K562 (cell line): Measurements from ENCODE around the gene TEX14. TPM values are rescaled to one million over a fixed set of nuclear protein-coding genes. Genes with fewer than 3 reads are reported as not detected.
A peak's percentile ranks its signal among the peaks of the same experiment; 100 is the strongest.

Experiments
- ARNT ChIP-seq, 2 experiments: fragments of 450-650 bp; IDR thresholded peaks; 2 replicates each; pipeline ENCODE4 v1.6.1; 2016; ENCODE audit warnings: mild to moderate bottlenecking in 1 of 2
- BRD9 ChIP-seq: fragments of 450-650 bp; IDR thresholded peaks from 2 replicates; pipeline ENCODE4 v1.6.1; 2018; ENCODE audit warnings: low read depth; ENCODE audit not compliant: partially characterized antibody
- CREM ChIP-seq: IDR thresholded peaks from 2 replicates; pipeline ENCODE4 v1.6.1; 2014; ENCODE audit warnings: antibody characterized with exemption, low read depth
- CTBP1 ChIP-seq: fragments of 450-650 bp; IDR thresholded peaks from 2 replicates; pipeline ENCODE4 v1.6.1; 2016; ENCODE audit warnings: borderline replicate concordance
- DPF2 ChIP-seq: fragments of 450-650 bp; IDR thresholded peaks from 2 replicates; pipeline ENCODE4 v1.6.1; 2016
- ESRRB ChIP-seq: fragments of 250-450 bp; sonication (Bioruptor Pico); IDR thresholded peaks from 2 replicates; pipeline ENCODE4 v1.5.0; 2020; ENCODE audit warnings: mild to moderate bottlenecking, moderate library complexity, borderline replicate concordance
- RBM14 ChIP-seq: fragments of 200-400 bp; formaldehyde crosslinking; IDR thresholded peaks from 2 replicates; pipeline ENCODE4 v1.6.1; 2018; ENCODE audit warnings: low read depth, mild to moderate bottlenecking, low read length, moderate library complexity, borderline replicate concordance; ENCODE audit not compliant: insufficient read depth
- SAP30 ChIP-seq: fragments of 200-600 bp; sonication (generic); IDR thresholded peaks from 2 replicates; pipeline ENCODE4 v1.6.1; 2012; ENCODE audit warnings: borderline replicate concordance, low read depth, mild to moderate bottlenecking, moderate library complexity, low read length, control low read depth, inconsistent platforms; ENCODE audit not compliant: insufficient read depth, poor library complexity, severe bottlenecking
- SMARCA5 ChIP-seq: fragments of 450-650 bp; IDR thresholded peaks from 2 replicates; pipeline ENCODE4 v1.6.1; 2016
- SP2 ChIP-seq: IDR thresholded peaks from 2 replicates; pipeline ENCODE4 v1.6.1; 2011; ENCODE audit warnings: mild to moderate bottlenecking, low read depth, low read length, moderate library complexity; ENCODE audit not compliant: poor library complexity, severe bottlenecking; ENCODE audit errors: extremely low read depth
- XRCC5 ChIP-seq: fragments of 200-400 bp; formaldehyde crosslinking; IDR thresholded peaks from 2 replicates; pipeline ENCODE4 v1.6.1; 2017; ENCODE audit warnings: low read depth, mild to moderate bottlenecking, low read length
- ZFP36 ChIP-seq: fragments of 150-350 bp; IDR thresholded peaks from 2 replicates; pipeline ENCODE4 v1.6.1; 2018; ENCODE audit warnings: low read length, low read depth; ENCODE audit not compliant: partially characterized antibody
- ZNF143 ChIP-seq: sonication (generic); formaldehyde crosslinking; IDR thresholded peaks from 2 replicates; pipeline ENCODE4 v1.9.0; 2022; ENCODE audit warnings: mild to moderate bottlenecking, missing genetic modification reagents
- ZNF174 ChIP-seq: fragments of 250-450 bp; sonication (Bioruptor Pico); IDR thresholded peaks from 2 replicates; pipeline ENCODE4 v1.4.0; 2020; ENCODE audit warnings: mild to moderate bottlenecking
- ZNF217 ChIP-seq: sonication (generic); formaldehyde crosslinking; IDR thresholded peaks from 2 replicates; pipeline ENCODE4 v1.8.0; 2022; ENCODE audit warnings: mild to moderate bottlenecking, missing genetic modification reagents
- ZNF75A ChIP-seq: fragments of 450-650 bp; formaldehyde crosslinking; IDR thresholded peaks from 2 replicates; pipeline ENCODE4 v1.4.0; 2020; ENCODE audit warnings: mild to moderate bottlenecking
- polyA plus RNA-seq, 8 experiments: library from polyadenylated mRNA; depleted of rRNA in 4 of 8; stranded (reverse) in 5 of 8; unstranded in 3 of 8; fragments of >200 nt; fragmentation: Nextera tagmentation in 2 of 8; fragmentation: Illumina TruSeq in 1 of 8; extraction: Ambion mirVana in 2 of 8; extraction: Trizol in 1 of 8; gene quantifications; 2 replicates each; pipeline versions ENCODE4 v1.2.1 to v1.2.3, GENCODE V29; 2011 to 2014; ENCODE audit warnings: inconsistent platforms in 1 of 8, missing spikeins in 1 of 8
- total RNA-seq, 7 experiments: library from RNA; depleted of rRNA in 6 of 7; stranded (reverse); fragments of >200 nt in 6 of 7; fragmentation: Illumina TruSeq in 2 of 7; extraction: Trizol in 2 of 7; gene quantifications; 2 replicates each; pipeline versions ENCODE4 v1.2.1 to v1.2.3, GENCODE V29; 2011 to 2021; ENCODE audit warnings: low replicate concordance in 1 of 7
- TF ChIP-seq, protein P1 (sequence below): IDR thresholded peaks from 3 replicates; pipeline ENCODE4 v1.6.1; 2011; ENCODE audit warnings: borderline replicate concordance, mild to moderate bottlenecking; ENCODE audit not compliant: insufficient read length, insufficient read depth
- TF ChIP-seq, protein P2 (sequence below): fragments of 250-450 bp; sonication (Bioruptor Pico); IDR thresholded peaks from 2 replicates; pipeline ENCODE4 v1.6.1; 2021; ENCODE audit warnings: mild to moderate bottlenecking
- TF ChIP-seq, protein P3 (sequence below), 3 experiments: fragments of 200-800 bp in 1 of 3; fragments of 250-450 bp in 1 of 3; fragments of 450-650 bp in 1 of 3; sonication (Bioruptor Pico) in 1 of 3; sonication (Bioruptor generic) in 1 of 3; formaldehyde crosslinking in 1 of 3; IDR thresholded peaks; 2 replicates each; pipeline versions ENCODE4 v1.6.1 to v1.8.0; 2016 to 2022; ENCODE audit warnings: mild to moderate bottlenecking in 2 of 3, missing genetic modification characterization in 2 of 3, missing compliant biosample characterization in 1 of 3, moderate library complexity in 1 of 3
- TF ChIP-seq, protein P4 (sequence below), 2 experiments: IDR thresholded peaks; 2 replicates each; pipeline ENCODE4 v1.6.1; 2012; ENCODE audit warnings: improper control_type of control experiment in 2 of 2, low read depth in 2 of 2, low read length in 2 of 2, borderline replicate concordance in 1 of 2

The TEX14 gene
- total and polyA plus RNA-seq, 9 of the 15 experiments (the other 6 are each of a cell fraction or from before 2014, with no cell fraction given): 0.05 to 0.12 (median 0.09) TPM; not detected in 1

DNA sequence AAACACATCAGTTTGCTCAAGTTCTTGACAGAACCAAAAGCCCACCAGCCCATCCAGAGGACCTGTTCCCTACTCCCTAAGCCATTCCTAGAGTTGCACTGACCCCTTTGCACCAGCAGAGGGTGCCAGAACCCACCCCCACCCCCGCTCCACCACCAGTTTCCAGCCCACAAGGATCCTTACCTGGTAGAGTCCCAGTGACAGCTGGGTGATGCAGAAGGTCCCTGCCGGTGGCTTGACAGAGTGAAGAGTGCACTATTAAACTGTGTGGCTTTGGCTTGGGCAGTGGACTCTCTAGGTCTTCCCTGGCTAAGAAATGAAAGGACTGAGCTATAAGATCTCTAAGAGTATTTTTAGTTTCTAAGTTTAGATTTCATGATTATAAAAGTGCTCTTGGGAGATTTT lies 104.1 kb downstream of the TEX14 start (continued):
- TF ChIP-seq, protein P1, sequence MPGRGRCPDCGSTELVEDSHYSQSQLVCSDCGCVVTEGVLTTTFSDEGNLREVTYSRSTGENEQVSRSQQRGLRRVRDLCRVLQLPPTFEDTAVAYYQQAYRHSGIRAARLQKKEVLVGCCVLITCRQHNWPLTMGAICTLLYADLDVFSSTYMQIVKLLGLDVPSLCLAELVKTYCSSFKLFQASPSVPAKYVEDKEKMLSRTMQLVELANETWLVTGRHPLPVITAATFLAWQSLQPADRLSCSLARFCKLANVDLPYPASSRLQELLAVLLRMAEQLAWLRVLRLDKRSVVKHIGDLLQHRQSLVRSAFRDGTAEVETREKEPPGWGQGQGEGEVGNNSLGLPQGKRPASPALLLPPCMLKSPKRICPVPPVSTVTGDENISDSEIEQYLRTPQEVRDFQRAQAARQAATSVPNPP: no peak
- TF ChIP-seq ZNF143 (CRISPR knock-in tag) (no peak), ZNF75A (CRISPR knock-in tag) (no peak), BRD9 (no peak), CTBP1 (0 out of 2 replicates have a peak, but pooled peaks have one; percentile 25), ESRRB (CRISPR knock-in tag) (no peak), CREM (no peak), DPF2 (no peak), XRCC5 (no peak; the same call in 1 of the 2 replicates), SMARCA5 (no peak), ZNF174 (CRISPR knock-in tag) (no peak), ARNT (IDR thresholded peaks at IDR 0.05) (no peak), ZNF217 (CRISPR knock-in tag) (no peak), SAP30 (no peak), RBM14 (no peak), SP2 (no peak), ZFP36 (no peak)
- TF ChIP-seq, protein P2, sequence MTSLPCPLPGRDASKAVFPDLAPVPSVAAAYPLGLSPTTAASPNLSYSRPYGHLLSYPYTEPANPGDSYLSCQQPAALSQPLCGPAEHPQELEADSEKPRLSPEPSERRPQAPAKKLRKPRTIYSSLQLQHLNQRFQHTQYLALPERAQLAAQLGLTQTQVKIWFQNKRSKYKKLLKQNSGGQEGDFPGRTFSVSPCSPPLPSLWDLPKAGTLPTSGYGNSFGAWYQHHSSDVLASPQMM (CRISPR knock-in tag): no peak
- TF ChIP-seq, protein P3, sequence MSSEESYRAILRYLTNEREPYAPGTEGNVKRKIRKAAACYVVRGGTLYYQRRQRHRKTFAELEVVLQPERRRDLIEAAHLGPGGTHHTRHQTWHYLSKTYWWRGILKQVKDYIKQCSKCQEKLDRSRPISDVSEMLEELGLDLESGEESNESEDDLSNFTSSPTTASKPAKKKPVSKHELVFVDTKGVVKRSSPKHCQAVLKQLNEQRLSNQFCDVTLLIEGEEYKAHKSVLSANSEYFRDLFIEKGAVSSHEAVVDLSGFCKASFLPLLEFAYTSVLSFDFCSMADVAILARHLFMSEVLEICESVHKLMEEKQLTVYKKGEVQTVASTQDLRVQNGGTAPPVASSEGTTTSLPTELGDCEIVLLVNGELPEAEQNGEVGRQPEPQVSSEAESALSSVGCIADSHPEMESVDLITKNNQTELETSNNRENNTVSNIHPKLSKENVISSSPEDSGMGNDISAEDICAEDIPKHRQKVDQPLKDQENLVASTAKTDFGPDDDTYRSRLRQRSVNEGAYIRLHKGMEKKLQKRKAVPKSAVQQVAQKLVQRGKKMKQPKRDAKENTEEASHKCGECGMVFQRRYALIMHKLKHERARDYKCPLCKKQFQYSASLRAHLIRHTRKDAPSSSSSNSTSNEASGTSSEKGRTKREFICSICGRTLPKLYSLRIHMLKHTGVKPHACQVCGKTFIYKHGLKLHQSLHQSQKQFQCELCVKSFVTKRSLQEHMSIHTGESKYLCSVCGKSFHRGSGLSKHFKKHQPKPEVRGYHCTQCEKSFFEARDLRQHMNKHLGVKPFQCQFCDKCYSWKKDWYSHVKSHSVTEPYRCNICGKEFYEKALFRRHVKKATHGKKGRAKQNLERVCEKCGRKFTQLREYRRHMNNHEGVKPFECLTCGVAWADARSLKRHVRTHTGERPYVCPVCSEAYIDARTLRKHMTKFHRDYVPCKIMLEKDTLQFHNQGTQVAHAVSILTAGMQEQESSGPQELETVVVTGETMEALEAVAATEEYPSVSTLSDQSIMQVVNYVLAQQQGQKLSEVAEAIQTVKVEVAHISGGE (CRISPR knock-in tag; IDR thresholded peaks at IDR 0.05): peak in 1 of 3 experiments; percentile 34; a peak in 1 of 6 replicates
- TF ChIP-seq, protein P4, sequence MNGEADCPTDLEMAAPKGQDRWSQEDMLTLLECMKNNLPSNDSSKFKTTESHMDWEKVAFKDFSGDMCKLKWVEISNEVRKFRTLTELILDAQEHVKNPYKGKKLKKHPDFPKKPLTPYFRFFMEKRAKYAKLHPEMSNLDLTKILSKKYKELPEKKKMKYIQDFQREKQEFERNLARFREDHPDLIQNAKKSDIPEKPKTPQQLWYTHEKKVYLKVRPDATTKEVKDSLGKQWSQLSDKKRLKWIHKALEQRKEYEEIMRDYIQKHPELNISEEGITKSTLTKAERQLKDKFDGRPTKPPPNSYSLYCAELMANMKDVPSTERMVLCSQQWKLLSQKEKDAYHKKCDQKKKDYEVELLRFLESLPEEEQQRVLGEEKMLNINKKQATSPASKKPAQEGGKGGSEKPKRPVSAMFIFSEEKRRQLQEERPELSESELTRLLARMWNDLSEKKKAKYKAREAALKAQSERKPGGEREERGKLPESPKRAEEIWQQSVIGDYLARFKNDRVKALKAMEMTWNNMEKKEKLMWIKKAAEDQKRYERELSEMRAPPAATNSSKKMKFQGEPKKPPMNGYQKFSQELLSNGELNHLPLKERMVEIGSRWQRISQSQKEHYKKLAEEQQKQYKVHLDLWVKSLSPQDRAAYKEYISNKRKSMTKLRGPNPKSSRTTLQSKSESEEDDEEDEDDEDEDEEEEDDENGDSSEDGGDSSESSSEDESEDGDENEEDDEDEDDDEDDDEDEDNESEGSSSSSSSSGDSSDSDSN (IDR thresholded peaks at IDR 0.05; ENCODE audit: borderline replicate concordance in 1 of 2, low read depth in 2 of 2, low read length in 2 of 2): no peak
